Neutrophil (primary cell): ENCODE measurements around the gene KBTBD4.
A peak's percentile ranks its signal among the peaks of the same experiment; 100 is the strongest.

Experiments used
- H3K27ac ChIP-seq: fragments of 200-600 bp; sonication (generic); 2 replicates; pipeline ENCODE4 v1.5.1; 2016; ENCODE audit warnings: mild to moderate bottlenecking, moderate library complexity
- H3K27me3 ChIP-seq: fragments of 200-600 bp; sonication (generic); 2 replicates; pipeline ENCODE4 v1.6.0; 2016; ENCODE audit warnings: mild to moderate bottlenecking
- H3K36me3 ChIP-seq: fragments of 200-600 bp; sonication (generic); 2 replicates; pipeline ENCODE4 v1.5.1; 2017
- H3K4me1 ChIP-seq, 2 experiments: fragments of 200-600 bp in 1 of 2; sonication (generic) in 1 of 2; 1 replicate in 1 of 2; 2 replicates in 1 of 2; pipeline versions ENCODE4 v1.5.1 to v1.6.1; 2013 to 2016; ENCODE audit warnings: low read depth in 1 of 2, low read length in 1 of 2, mild to moderate bottlenecking in 1 of 2, moderate library complexity in 1 of 2; ENCODE audit not compliant: control insufficient read depth in 1 of 2, insufficient read depth in 1 of 2
- H3K4me3 ChIP-seq, 2 experiments: fragments of 200-600 bp in 1 of 2; sonication (generic) in 1 of 2; 1 replicate in 1 of 2; 2 replicates in 1 of 2; pipeline ENCODE4 v1.5.1; 2013 to 2016; ENCODE audit warnings: low read depth in 1 of 2, low read length in 1 of 2, mild to moderate bottlenecking in 1 of 2, moderate library complexity in 1 of 2
- H3K9me3 ChIP-seq: fragments of 200-600 bp; sonication (generic); 2 replicates; pipeline ENCODE4 v1.5.1; 2016
- CTCF ChIP-seq: fragments of 200-600 bp; sonication (generic); IDR thresholded peaks from 2 replicates; pipeline ENCODE4 v1.5.1; 2016; ENCODE audit warnings: antibody characterized with exemption

KBTBD4 gene

GRCh38 chr11:47586098-47586855, 7.5 kb upstream of the KBTBD4 start, which contains the start of gene FAM180B:
FAM180B (plus strand) TSS chr11:47586678; CDS start chr11:47586769, 91 bp downstream.
- Histone ChIP-seq H3K27ac (no peak within 1 kb of the TSS), H3K36me3 (peaks cover 40% of the 10 kb centered on the region), H3K27me3 (no peaks in the 10 kb centered on the region), H3K9me3 (no peaks in the 10 kb centered on the region), H3K4me3 (no peak within 1 kb of the TSS), H3K4me1 (peaks cover 5 to 7% of the 10 kb centered on the region in 2 experiments)
- no peak for TF ChIP-seq CTCF

- Histone ChIP-seq H3K9me3 (no peaks in the 10 kb centered on the region), H3K4me3 (no peak overlapping the region), H3K27me3 (no peaks in the 10 kb centered on the region), H3K27ac (no peak overlapping the region), H3K4me1 (peaks cover 17 to 21% of the 10 kb centered on the region in 2 experiments), H3K36me3 (peaks cover 46% of the 10 kb centered on the region)
- TF ChIP-seq CTCF = no peak
These were observed 5.1 kb upstream of the KBTBD4 start for GRCh38 chr11:47583844-47584243.

GRCh38 chr11:47577460-47578041, 1.2 kb downstream of the KBTBD4 start:
- H3K9me3 ChIP-seq = no peaks in the 10 kb centered on the region
- H3K36me3 ChIP-seq = peaks cover 62% of the 10 kb centered on the region
- H3K27me3 ChIP-seq = no peaks in the 10 kb centered on the region
- no peak overlapping the region for H3K27ac ChIP-seq
- peak overlapping the region; percentile 84 to 91 for H3K4me3 ChIP-seq
- no peak for TF ChIP-seq CTCF
- H3K4me1 ChIP-seq = peaks cover 21 to 23% of the 10 kb centered on the region in 2 experiments

- peaks cover 8 to 13% of the 10 kb centered on the region in 2 experiments for H3K4me1 ChIP-seq
- H3K27me3 ChIP-seq = no peaks in the 10 kb centered on the region
- no peak for TF ChIP-seq CTCF
- H3K4me3 ChIP-seq = no peak overlapping the region
- H3K36me3 ChIP-seq = peaks cover 58% of the 10 kb centered on the region
- no peak overlapping the region for H3K27ac ChIP-seq
- no peaks in the 10 kb centered on the region for H3K9me3 ChIP-seq
These were observed 5.4 kb downstream of the KBTBD4 start for GRCh38 chr11:47573321-47573720.

- Histone ChIP-seq H3K27ac (no peak overlapping the region), H3K9me3 (no peaks in the 10 kb centered on the region), H3K27me3 (no peaks in the 10 kb centered on the region), H3K4me1 (peaks cover 2 to 8% of the 10 kb centered on the region in 2 experiments), H3K4me3 (no peak overlapping the region), H3K36me3 (peaks cover 58% of the 10 kb centered on the region)
- TF ChIP-seq CTCF = no peak
These were observed 6.0 kb downstream of the KBTBD4 start for GRCh38 chr11:47572715-47573255.
